Activated CD4-positive, alpha-beta T cell treated with anti-CD3 and anti-CD28 coated beads, Interleukin-2, Interleukin-4, amounts not matched to agents 100 ng/mL and 50 ng/mL, durations not matched to agents 16 hours and 8 hours (primary cell): Measurements from ENCODE around the gene MAPK14.

ENCODE experiments used
- DNase-seq: peaks from one replicate; pipeline ENCODE4 v3.0.0-alpha.2; 2020; ENCODE audit warnings: low spot score

MAPK14 gene

DNA sequence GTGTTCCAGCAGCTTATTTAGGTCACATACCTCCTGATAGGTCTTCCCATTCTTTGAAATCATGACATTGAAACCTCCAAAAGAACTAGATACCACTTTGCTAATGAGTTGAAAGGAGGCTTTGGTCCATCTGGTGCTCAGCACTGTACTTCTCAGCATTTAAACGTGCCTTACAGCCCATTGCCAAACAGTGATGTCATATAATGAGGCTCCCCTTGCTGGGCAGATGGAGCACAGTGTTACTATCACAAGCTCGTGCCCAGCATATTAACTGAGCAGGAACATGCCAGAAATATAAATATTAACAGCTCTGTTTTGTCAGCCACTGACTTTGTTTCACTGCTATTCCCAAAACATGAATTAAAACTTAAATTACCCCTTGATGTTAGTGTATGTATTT lies 77.2 kb downstream of the MAPK14 start:
- no peak for DNase-seq

DNA sequence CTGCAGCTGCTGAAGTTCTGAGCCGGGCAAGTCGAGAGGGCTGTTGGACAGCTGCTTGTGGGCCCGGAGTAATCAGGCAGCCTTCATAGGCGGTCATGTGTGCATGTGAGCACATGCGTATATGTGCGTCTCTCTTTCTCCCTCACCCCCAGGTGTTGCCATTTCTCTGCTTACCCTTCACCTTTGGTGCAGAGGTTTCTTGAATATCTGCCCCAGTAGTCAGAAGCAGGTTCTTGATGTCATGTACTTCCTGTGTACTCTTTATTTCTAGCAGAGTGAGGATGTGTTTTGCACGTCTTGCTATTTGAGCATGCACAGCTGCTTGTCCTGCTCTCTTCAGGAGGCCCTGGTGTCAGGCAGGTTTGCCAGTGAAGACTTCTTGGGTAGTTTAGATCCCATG lies 81.5 kb downstream of the MAPK14 start:
- no peak for DNase-seq

DNA sequence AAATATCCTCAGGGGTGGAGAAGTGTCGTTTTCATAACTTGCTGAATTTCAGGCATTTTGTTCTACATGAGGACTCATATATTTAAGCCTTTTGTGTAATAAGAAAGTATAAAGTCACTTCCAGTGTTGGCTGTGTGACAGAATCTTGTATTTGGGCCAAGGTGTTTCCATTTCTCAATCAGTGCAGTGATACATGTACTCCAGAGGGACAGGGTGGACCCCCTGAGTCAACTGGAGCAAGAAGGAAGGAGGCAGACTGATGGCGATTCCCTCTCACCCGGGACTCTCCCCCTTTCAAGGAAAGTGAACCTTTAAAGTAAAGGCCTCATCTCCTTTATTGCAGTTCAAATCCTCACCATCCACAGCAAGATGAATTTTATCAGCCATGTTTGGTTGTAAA lies 82.4 kb downstream of the MAPK14 start:
- no peak for DNase-seq

DNA sequence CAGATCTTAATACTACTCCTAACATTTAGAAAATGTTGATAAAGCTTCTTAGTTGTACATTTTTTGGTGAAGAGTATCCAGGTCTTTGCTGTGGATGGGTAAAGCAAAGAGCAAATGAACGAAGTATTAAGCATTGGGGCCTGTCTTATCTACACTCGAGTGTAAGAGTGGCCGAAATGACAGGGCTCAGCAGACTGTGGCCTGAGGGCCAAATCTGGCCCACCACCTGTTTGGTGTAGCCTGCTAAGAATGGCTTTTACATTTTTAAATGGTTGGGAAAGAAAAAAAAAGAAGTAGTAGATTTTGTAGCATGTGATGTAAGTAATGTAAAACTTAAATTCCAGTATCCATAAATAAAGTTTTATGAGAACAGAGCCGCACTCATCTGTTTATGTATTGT lies 83.3 kb downstream of the MAPK14 start:
- no peak for DNase-seq

DNA sequence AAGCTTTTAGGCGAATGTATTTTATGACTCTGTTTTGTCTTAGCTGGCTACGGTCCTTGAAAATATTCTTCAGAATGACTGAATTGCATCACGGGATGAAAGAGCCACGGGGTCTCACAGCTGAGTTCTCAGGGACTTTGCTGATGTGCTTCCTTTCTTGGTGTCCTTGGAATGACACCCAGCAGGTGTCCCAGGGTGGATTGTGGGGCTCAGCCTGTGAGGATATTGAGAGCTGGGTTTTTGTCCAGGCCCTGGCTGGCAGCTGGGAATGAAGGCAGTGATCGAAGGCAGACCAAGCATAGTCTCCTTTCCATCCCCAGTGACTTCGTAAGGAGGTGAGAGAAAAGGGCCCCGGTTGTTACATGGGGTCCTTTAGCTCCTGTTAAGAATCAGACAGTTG lies 83.9 kb downstream of the MAPK14 start:
- DNase-seq = no peak

DNA sequence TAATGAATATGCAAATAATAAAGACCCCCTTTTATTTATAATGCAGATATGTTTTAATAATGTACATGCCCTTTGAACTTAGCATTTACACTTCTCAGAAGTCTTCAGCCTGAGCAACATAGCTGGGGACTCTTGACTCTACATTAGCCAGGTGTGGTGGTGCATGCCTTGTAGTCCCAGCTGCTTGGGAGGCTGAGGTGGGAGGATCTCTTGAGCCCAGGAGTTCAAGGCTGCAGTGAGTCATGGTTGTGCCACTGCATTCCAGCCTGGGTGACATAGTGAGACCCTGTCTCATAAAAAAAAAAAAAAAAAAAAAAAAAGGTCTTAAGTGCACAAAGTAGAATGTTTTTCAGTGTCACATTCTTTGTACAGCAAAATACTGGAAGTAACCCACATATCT lies 85.4 kb downstream of the MAPK14 start:
- no peak for DNase-seq

DNA sequence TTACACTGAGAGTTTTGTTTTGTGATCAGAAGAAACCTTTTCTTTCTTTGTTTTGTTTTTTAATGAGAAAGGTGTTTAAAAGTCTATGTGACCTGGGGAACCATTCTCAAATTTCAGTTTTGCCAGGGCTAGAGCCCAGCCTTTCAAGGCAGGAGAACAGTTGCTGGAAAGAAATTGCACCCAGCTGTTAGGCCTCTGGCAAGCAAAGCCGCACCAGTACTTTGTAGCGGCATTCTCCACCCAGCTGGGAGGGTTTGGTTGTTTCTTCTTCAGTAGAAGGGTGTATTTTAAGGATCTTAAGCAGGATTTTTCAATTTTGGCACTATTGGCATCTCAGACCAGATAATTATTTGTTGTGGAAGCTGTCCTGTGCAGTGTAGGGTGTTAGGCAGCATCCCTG lies 86.1 kb downstream of the MAPK14 start:
- no peak for DNase-seq

DNA sequence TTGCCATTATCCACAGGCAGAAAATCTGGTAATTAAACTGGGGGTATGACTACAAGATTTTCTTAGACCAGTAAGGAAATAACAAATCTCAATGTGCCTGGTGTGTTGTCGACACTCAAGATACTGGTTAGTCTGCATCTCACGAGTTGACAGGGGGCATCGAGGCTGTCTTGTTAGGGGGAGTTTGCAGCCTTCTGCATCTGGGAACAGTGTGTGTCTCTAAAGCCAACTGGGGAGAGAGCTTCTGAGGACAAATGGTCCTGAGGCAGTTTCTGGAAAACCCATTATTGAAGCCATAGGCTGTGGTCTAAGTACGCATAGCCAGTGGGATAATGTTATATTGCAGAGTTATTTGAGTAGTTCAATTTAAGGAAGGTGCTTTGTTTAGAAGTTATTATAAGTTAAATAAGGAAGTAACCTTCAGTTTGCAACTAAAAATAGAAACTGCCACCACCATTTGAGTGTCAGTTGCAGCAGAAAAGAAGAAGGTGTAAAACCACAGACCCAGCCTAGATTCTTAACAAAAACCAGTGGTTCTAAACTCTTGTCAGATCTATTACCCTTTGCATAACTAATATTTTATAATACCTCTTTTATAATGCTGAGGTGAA lies 87.3 kb downstream of the MAPK14 start:
- DNase-seq = peak; percentile 31

DNA sequence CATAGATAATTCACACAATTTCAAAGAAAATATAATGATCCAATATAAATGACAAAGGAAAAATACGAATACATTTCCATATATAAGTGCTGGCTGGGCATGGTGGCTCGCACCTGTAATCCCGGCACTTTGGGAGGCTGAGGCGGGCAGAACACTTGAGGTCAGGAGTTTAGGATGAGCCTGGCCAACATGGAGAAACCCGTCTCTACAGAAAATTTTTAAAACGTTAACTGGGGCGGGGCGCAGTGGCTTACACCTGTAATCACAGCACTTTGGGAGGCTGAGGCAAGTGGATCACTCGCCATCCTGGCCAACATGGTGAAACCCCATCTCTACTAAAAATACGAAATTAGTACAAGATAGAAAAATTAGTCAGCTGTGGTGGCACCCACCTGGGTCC lies 87.8 kb downstream of the MAPK14 start:
- DNase-seq = no peak

DNA sequence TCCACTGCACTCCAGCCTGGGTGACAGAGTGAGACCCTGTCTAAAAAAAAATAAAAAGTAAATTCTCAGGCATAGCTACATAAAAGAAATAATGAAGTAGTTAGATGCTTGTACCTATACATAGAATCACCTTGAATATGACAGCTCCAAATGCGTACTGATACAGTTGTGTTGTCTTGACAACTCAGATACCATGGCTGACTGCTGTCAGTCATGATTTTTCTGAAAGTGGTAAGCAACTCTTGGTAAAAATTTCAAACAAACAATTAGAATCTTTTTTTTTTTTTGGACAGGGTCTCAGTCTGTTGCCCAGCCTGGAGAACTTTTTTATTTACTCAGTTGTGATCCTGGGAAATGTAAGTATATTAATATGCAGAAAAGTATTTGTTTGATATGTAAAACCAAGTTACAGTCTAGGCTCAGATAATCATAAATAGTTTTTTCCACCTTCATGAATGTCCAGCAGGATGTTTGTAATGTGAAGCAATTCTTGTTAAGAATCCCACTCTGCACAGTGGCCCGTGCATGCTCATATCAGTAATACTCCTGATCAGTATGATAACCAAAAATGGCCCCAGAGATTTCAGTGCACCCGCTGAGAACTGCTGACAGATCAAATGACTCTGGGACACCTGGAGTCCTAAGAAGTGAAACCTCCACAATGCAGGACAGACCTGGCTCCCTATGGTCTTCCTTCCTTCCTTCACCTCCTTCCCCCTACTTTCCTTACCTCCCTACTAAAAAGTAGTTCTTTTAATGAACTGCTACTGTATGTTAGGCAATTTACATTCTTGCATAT lies 88.7 kb downstream of the MAPK14 start:
- DNase-seq = no peak

DNA sequence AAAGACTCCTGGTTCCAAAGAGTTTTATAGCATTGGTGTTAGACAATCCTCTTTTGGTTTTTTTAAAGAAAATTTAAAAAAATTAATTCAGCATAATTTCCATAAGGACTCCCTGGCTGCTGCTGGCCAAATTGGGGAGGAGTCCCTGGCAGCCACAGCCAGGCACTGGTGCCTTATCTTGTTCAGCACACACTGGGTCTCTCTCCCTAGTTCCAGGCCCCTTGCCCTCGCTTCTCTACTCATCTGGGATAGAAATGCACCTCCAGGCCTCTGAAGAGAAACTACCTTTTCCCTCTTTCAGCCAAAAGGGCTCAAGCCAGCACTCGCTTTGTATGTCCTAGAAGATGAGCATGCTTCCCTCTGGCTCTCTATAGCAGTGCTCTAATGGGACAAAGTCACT lies 89.3 kb downstream of the MAPK14 start:
- DNase-seq = no peak

DNA sequence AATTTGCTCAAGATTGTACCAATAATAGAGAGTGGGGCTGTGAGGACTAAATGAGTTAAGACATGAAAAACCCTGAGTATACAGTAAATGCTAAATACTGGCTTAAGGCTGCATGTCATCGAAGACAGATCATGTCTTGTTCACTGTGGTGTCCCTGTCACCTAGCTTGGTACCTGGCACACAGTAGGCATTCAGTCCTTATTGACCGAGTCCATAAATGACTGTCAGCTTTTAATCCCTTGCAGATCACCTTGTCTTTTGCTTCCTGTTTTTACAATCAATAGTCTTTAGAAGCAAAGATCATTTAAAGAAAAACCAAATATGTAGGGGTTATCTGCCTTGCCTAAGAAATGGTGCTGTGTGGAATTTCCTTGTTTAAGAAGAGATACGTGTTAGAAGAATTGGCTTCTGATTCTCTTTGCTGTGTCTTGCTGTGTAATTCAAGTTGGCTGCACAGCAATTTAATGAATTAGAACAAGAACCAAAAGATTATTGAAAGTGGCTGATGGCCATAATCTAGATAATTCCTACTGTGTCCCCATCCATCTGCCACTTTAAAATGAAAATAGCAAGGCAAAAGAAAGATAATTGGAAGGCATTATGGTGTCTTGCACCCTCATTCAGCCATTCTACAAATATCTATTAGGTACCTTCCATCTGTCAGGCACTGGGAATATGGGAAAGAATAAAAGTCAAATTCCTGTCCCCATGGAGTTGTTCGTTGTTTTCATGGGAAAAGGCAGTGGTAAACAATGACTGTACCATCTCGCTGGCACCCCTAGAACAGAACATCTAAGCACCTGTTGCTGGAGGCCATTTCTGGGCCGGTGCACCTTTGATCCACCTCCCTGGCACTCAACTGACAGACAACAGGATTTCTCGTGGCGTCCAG lies 90.3 kb downstream of the MAPK14 start:
- DNase-seq = no peak

DNA sequence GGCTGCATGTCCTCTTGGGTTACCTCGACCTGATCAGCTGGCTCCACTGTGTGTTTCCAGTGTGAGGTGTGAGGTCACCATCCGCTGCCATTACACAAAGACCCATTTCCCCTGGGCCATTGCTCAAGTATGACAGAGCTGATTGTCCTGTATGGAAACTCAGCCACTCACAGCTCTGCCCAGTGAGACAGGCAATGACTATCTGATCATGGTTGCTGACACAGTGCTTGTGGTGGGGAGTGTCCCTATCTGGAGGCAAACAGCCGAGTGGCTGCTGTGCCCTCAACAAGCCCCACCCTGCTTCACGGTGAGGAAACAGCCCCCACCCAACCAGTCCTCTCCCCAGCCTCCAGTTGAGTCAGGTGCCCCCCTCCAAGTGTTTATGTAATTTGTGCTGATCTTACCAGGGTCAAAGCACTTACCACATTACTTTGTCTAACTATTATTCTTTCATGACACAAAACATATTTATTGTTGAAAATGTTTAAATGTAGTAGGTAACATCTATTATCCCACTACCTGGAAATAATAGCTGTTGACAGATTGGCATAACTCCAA lies 91.0 kb downstream of the MAPK14 start:
- peak; percentile 50 for DNase-seq

DNA sequence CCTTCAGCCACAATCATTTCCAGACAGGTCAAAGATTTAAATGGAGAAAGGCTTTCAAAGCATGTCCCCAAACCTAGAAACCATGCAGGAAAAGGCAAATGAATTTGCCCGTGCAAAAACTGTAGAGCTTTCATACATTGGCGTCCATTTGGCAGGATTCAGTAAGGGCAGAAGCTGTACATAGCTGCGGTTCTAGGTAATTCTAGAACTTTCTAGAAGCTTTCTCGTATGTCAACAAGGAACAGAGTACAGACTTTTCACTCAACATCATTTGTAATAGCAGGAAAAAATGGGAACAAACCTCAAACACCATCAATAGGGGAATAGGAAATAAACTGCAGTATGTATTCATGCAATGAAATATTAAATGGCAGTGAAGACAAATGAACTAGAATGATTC lies 91.6 kb downstream of the MAPK14 start:
- no peak for DNase-seq

DNA sequence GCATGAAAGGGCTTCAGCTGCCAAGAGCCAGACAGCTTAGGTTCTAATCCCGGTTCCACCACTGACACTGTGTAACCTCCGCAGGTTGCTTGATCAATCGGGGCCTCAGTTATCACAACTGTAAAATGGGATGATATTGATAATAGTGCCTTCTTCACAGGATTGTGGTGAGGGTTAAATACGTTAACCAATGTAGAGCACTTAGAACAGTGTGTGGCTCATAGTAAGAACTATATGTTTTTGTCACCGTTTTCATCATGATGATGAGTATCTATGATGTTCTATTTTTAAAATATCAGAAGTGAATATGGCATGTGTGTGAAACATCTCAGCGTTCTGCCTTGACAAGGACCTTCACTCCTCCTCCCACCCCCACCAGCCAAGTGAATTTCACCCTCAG lies 92.4 kb downstream of the MAPK14 start:
- no peak for DNase-seq

DNA sequence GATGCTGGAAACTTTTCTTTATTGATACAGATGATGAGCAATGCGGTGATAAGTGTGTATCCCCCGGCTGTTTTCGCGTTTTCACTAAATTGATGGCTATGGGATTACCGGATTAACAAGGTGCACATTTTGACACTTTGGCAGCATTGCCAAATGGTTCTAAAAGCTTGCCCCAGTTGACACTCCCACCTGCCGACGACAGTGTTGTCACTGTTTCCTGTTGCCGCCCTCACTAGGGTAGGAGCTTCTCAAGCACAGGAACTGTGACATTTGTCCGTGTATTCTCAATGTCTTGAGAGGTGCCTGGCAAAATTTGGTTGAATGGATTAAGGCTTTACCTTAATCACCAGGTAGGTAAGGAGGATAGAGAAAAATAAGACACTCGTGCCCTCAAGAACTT lies 92.9 kb downstream of the MAPK14 start:
- peak; percentile 69 for DNase-seq

DNA sequence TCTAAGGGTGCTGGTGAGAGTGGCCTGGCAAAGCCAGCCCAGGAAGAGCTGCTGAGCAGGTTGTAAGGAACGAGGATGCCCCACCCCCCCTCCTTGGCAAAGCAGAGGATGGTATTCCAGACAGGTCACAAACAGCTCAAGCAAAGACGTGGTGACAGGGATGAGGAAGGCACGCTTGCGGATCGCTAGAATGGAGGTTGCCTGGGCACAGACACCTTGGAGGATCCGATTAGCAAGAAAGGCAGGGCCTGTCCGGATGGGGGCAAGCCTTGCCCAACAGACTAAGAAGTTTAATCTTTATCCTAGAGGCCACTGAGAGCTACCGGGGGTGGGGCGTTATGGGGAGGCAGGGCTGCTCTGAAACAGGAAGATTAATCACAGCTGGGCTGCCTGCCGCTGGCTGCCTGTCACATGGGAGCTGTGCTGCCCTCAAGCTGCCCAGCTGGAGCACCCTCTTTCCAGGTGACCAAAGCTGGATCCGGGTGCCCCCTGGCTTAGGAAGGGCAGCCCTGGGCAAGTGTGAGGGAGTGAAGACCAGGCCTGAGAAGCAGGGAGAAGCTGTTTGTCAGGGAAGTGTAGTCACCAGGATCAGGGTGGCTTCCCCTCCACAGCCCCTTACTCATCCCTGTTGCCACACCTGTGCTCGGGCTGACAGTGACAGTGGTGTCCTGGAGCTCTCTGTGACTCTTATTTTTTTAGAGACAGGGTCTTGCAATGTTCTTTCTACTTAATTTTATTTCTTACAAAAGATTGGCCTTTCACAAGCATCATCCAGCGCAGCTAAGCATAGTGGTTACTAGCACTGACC lies 93.6 kb downstream of the MAPK14 start:
- peak; percentile 49 for DNase-seq

DNA sequence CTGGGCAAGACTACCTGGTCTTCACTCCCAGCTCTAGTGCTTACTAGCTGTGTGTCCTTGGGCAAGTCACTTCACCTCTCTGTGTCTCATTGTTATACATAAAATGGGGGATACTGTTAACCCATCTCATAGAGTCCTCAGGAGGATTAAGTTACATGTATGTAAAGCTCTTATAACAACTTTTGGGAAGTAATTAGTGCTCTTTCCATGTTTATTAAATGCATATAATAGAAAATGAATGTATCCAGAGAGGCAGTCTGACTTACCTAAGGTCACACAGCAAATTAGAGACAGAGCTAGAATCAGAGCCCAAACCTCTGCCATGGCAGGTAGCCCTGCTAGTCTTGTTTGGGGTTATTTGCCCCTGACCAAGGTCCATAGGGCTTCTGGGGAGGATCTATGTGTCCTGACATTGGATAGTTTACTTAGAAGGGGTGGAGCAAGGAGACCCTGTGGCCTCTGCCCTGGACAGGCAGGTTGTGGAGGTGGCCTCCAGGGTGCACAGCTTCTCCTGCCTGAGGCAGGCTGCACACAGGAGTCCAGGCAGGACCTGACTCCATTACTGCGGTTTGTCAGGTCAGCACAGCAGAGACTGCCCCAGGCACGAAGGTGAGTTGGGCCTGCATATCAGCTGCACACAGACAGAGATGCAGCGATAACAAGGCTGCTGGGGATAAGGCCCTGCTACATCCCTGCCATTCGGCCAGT lies 94.3 kb downstream of the MAPK14 start:
- DNase-seq = no peak

DNA sequence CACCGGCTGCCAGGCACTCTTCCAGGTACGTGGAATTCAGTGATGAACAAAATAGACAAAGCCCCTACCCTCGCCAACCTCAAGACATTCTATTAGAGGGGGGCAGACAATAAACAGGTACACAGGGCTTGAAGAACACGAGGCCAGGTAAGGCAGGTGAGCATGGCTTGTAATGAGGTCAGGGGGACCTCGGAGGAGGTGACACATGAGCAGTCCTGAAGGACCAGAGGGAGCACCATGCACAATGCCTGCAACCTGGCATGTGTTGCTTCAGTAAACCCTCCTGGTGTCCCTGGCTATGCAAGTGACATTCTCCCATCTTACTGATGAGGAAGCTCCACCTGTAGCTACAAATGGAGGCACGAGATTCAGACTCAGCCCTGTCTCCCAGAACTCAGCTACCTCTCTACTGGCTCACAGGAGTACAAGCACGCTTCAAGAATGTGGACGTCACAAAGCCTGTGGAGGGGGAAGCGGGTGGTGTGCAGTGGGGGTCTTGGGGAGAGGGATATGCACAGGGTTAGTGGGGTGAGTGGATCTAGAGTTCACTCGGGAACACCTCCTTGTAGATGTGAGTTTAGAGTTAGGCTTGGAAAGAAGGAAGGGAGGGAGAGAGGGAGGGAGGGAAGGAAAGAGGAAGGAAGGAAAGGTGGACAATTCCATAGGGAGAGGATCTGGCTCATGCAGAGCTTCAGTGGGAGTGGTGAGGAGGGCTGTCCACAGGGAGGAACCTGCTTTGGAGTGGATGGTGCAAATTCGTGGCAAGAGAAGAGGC lies 95.1 kb downstream of the MAPK14 start:
- no peak for DNase-seq
